ENCODE measurements around the gene PGAP3.

- TF ChIP-seq, protein P1, sequence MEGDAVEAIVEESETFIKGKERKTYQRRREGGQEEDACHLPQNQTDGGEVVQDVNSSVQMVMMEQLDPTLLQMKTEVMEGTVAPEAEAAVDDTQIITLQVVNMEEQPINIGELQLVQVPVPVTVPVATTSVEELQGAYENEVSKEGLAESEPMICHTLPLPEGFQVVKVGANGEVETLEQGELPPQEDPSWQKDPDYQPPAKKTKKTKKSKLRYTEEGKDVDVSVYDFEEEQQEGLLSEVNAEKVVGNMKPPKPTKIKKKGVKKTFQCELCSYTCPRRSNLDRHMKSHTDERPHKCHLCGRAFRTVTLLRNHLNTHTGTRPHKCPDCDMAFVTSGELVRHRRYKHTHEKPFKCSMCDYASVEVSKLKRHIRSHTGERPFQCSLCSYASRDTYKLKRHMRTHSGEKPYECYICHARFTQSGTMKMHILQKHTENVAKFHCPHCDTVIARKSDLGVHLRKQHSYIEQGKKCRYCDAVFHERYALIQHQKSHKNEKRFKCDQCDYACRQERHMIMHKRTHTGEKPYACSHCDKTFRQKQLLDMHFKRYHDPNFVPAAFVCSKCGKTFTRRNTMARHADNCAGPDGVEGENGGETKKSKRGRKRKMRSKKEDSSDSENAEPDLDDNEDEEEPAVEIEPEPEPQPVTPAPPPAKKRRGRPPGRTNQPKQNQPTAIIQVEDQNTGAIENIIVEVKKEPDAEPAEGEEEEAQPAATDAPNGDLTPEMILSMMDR (IDR thresholded peaks at IDR 0.05), result no peak
- TF ChIP-seq EP300 (IDR thresholded peaks at IDR 0.05), result no peak
- TF ChIP-seq POLR2A (IDR thresholded peaks at IDR 0.05), result no peak
Observed at GRCh38 chr17:39700148-39700987, 12.5 kb upstream of the PGAP3 start.
